Measurements from ENCODE around the gene ATOX1.

ATOX1 gene

DNA sequence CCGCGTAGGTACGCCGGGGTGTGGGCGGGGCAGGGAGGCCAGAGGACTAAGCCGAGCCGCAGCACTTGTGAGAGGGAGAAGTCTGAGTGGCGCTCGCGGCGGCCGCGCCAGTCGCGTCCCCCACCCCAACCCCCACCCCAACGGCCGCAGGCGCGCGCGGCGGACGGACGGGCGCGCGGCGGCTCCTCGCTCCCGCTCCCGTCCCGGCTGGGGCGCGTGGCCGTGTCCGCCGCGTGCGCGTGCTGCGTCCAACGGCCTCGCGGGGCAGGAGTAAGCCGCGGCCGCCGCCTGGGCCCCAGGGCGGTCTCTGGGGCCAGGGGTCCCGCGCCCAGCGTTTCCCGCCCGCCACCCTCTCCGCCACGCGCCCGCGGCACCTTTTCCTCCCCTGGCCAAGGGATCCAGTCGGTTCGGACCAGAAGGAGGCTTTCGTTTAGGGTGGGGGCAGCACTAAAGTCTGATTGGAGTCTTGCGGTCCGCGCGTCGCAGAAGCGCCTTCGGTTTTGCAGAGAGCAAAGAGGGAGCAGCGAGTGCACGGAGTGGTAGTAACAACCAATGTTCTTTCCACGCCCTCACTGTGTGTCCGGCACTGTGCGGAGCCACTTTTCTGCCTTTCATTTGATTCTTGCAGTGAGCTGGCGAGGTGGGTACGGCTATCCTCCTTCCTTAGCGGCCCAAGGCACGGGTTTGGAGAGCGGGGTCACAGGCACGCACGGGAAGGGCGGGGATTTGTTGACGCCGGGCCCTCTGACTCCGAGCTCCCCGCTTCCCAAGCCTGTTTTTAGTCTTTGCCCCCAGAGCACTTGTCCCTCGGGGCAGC, 13.8 kb upstream of the ATOX1 start:
- Histone ChIP-seq H2AFZ (ENCODE audit: low read length) (0 out of 2 replicates have a peak overlapping the region, but pooled peaks have one; percentile 38), H3K4me2 (ENCODE audit: low read depth, low read length) (peak overlapping the region; percentile 80), H3K9me2 (replicated peaks; ENCODE audit: insufficient read depth, low read length) (no peaks in the 10 kb centered on the region), H3K79me2 (ENCODE audit: low read length) (peaks cover 56% of the 10 kb centered on the region), H3F3A (ENCODE audit: insufficient read depth, low read length) (peaks cover 9% of the 10 kb centered on the region; the same call in 1 of the 2 replicates), H3K36me3 (replicated peaks; ENCODE audit: insufficient read depth, low read length) (peaks cover 3% of the 10 kb centered on the region; the same call in 1 of the 2 replicates), H3K4me1 (ENCODE audit: low read length) (0 out of 2 replicates have a peak, but pooled peaks cover 20% of the 10 kb centered on the region), H4K20me1 (ENCODE audit: insufficient read depth, low read length) (peaks cover 48% of the 10 kb centered on the region), H3K27ac (ENCODE audit: low read length) (peak overlapping the region; percentile 83), H3K9me3 (replicated peaks; ENCODE audit: insufficient read depth, low read length) (no peaks in the 10 kb centered on the region), H3K27me3 (replicated peaks; ENCODE audit: insufficient read depth, low read length) (no peaks in the 10 kb centered on the region), H3K4me3 (ENCODE audit: low read length) (peak overlapping the region; percentile 96), H3K9ac (ENCODE audit: low read length) (peak overlapping the region; percentile 90)
- TF ChIP-seq EZH2 (optimal IDR thresholded peaks at IDR 0.05; ENCODE audit: low read depth, low read length) (no peak), EZH2phosphoT487 (IDR thresholded peaks at IDR 0.05; ENCODE audit: low read length) (no peak)
- TF ChIP-seq, protein P1, sequence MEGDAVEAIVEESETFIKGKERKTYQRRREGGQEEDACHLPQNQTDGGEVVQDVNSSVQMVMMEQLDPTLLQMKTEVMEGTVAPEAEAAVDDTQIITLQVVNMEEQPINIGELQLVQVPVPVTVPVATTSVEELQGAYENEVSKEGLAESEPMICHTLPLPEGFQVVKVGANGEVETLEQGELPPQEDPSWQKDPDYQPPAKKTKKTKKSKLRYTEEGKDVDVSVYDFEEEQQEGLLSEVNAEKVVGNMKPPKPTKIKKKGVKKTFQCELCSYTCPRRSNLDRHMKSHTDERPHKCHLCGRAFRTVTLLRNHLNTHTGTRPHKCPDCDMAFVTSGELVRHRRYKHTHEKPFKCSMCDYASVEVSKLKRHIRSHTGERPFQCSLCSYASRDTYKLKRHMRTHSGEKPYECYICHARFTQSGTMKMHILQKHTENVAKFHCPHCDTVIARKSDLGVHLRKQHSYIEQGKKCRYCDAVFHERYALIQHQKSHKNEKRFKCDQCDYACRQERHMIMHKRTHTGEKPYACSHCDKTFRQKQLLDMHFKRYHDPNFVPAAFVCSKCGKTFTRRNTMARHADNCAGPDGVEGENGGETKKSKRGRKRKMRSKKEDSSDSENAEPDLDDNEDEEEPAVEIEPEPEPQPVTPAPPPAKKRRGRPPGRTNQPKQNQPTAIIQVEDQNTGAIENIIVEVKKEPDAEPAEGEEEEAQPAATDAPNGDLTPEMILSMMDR (IDR thresholded peaks at IDR 0.05; ENCODE audit: low read length), result no peak
- DNase-seq, result peak; percentile 62

DNA sequence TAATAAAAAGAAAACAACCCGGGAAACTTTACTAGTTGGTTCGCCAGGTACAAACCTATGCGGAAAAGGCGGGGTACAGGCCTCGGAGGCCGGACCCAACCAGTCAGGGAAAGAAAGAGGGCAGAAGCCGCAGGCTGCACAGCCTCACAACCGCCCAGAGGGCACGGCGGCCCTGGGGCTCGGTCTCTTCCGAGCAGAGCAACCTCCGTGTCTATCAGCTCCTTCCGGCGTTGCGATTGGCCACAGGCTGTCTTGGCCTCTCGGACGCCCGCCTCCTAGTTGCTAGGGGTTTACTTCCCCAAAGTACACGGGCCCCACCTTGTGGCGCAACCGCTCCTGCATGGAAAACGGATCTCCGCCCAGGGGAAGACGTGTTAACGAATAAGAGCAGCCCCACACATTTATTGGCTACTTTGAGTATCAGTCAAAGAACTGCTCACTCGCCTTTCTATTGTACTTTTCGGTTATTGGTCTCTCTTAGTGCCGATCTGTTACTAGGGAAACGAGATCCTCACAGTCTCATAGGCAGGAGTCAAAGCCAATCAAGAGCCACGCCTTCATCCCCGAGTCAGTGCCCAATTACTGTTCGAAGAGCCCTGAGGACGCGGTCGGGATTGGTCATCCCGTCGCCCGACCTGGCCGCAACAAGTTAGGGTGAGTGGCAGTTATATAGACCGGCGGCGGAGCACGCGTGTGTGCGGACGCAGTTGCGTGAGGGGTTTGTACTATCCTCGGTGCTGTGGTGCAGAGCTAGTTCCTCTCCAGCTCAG, 13.0 kb upstream of the ATOX1 start, which contains the start of gene G3BP1:
G3BP1 (plus strand) TSS at position 696 of the 770 bp plus-strand sequence. CDS start 14,667 bp downstream, outside the sequence.
- Histone ChIP-seq H2AFZ (ENCODE audit: low read length) (peak within 1 kb of the TSS; percentile 87), H3K27me3 (replicated peaks; ENCODE audit: insufficient read depth, low read length) (no peaks in the 10 kb centered on the region), H3K27ac (ENCODE audit: low read length) (peak within 1 kb of the TSS; percentile 94), H3K9me2 (replicated peaks; ENCODE audit: insufficient read depth, low read length) (no peaks in the 10 kb centered on the region), H3F3A (ENCODE audit: insufficient read depth, low read length) (peaks cover 9% of the 10 kb centered on the region; the same call in 1 of the 2 replicates), H4K20me1 (ENCODE audit: insufficient read depth, low read length) (peaks cover 40% of the 10 kb centered on the region), H3K79me2 (ENCODE audit: low read length) (peaks cover 48% of the 10 kb centered on the region), H3K36me3 (replicated peaks; ENCODE audit: insufficient read depth, low read length) (no peaks in the 10 kb centered on the region), H3K4me1 (ENCODE audit: low read length) (0 out of 2 replicates have a peak, but pooled peaks cover 19% of the 10 kb centered on the region), H3K4me2 (ENCODE audit: low read depth, low read length) (peak within 1 kb of the TSS; percentile 96), H3K4me3 (ENCODE audit: low read length) (peak within 1 kb of the TSS; percentile 96), H3K9me3 (replicated peaks; ENCODE audit: insufficient read depth, low read length) (no peaks in the 10 kb centered on the region), H3K9ac (ENCODE audit: low read length) (peak within 1 kb of the TSS; percentile 92)
- DNase-seq, result peak; percentile 100
- TF ChIP-seq EZH2phosphoT487 (IDR thresholded peaks at IDR 0.05; ENCODE audit: low read length), result no peak
- TF ChIP-seq, protein P1 (IDR thresholded peaks at IDR 0.05; ENCODE audit: low read length), result peak; percentile 66

DNA sequence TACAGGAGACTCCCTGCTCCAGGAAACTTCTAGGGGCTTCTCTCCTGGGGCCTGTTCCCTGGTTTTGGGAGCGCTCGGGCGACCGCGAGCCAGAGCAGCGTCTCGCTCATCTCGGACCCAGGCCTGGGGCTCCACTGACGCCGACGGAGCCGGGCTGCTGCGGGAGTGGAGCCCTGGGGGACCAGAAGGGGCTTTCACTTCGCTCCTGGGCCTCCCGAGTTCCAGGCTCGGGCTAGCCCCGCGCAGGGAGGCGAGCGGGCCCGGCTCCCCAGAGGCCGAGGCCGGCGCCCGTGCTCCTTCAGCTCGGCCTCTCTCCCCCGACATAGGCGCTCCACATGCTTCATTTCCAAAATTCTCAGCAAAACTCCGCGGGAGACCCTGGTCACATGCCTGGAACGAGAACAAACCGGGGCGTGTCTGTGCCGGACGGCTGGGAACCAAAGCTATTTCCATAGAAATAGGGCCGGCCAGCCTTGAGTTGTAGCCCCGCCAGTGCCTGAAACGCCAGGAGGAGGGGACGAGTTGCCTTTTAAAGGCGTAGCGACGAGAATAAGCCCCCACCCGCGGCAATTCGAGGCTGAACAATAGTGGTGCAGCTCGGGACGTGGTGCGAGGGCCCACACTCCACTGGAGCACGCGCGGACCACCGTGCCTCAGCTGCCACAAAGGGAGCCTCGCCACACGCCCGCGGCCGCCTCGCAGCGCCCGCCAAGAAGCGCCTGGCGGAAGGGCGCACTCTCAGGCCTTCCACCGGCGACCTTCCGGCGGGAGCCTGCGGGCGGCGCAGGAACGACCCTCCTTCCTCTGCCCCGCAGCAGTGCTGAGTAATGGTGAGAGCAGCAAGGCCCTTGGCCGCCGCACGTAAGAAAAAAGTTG, 12.2 kb upstream of the ATOX1 start:
- TF ChIP-seq EZH2phosphoT487 (IDR thresholded peaks at IDR 0.05; ENCODE audit: low read length) (no peak), EZH2 (optimal IDR thresholded peaks at IDR 0.05; ENCODE audit: low read depth, low read length) (no peak)
- TF ChIP-seq, protein P1 (IDR thresholded peaks at IDR 0.05; ENCODE audit: low read length), result no peak
- Histone ChIP-seq H3K4me3 (ENCODE audit: low read length) (peak overlapping the region; percentile 64), H3K79me2 (ENCODE audit: low read length) (peaks cover 39% of the 10 kb centered on the region), H3K27ac (ENCODE audit: low read length) (peak overlapping the region; percentile 94), H2AFZ (ENCODE audit: low read length) (peak overlapping the region; percentile 87), H3K27me3 (replicated peaks; ENCODE audit: insufficient read depth, low read length) (no peaks in the 10 kb centered on the region), H3K9ac (ENCODE audit: low read length) (peak overlapping the region; percentile 92), H3K9me3 (replicated peaks; ENCODE audit: insufficient read depth, low read length) (no peaks in the 10 kb centered on the region), H3F3A (ENCODE audit: insufficient read depth, low read length) (peaks cover 9% of the 10 kb centered on the region; the same call in 1 of the 2 replicates), H3K36me3 (replicated peaks; ENCODE audit: insufficient read depth, low read length) (no peaks in the 10 kb centered on the region), H3K4me2 (ENCODE audit: low read depth, low read length) (peak overlapping the region; percentile 96), H3K9me2 (replicated peaks; ENCODE audit: insufficient read depth, low read length) (no peaks in the 10 kb centered on the region), H3K4me1 (ENCODE audit: low read length) (0 out of 2 replicates have a peak, but pooled peaks cover 13% of the 10 kb centered on the region), H4K20me1 (ENCODE audit: insufficient read depth, low read length) (peaks cover 32% of the 10 kb centered on the region)
- peak; percentile 72 for DNase-seq
